Astrocyte of the cerebellum (primary cell): ENCODE results near the gene TNFSF11.

ENCODE experiments used
- DNase-seq: peaks from one replicate; pipeline ENCODE4 v3.0.0-alpha.2; 2011; ENCODE audit warnings: low read depth
- H3K4me3 ChIP-seq: 2 replicates; pipeline ENCODE4 v1.5.1; 2011; ENCODE audit warnings: mild to moderate bottlenecking, low read depth, low read length, moderate library complexity
- in situ Hi-C: cut with HindIII; loops from 2 replicates; pipeline ENCODE4 v1.10.0; 2017; ENCODE audit warnings: low sequenced_read_pairs
- TF ChIP-seq, protein P1 (sequence below): IDR thresholded peaks from 2 replicates; pipeline ENCODE4 v1.5.1; 2012; ENCODE audit warnings: low read length, low read depth, moderate library complexity, mild to moderate bottlenecking; ENCODE audit errors: missing control alignments

The TNFSF11 gene

DNA sequence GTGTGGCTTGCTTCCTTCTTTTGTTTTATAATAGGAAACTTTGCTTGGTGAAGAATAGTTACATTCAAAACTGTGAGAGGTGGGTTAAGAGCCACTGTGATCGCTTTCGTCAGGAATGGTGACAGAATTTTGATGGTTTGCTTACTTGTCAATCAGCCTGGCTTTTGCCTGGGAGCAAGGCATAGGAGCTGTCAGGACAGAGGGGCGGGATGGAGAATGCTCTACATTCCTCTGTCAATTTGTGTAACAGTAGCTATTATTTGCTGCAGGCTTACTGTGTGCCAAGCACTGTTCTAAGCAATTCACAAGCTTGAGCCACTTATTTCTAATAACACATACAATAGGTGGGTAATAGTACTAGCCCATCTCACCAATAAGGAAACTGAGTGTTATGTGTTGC, 28.1 kb upstream of the TNFSF11 start:
- TF ChIP-seq, protein P1, sequence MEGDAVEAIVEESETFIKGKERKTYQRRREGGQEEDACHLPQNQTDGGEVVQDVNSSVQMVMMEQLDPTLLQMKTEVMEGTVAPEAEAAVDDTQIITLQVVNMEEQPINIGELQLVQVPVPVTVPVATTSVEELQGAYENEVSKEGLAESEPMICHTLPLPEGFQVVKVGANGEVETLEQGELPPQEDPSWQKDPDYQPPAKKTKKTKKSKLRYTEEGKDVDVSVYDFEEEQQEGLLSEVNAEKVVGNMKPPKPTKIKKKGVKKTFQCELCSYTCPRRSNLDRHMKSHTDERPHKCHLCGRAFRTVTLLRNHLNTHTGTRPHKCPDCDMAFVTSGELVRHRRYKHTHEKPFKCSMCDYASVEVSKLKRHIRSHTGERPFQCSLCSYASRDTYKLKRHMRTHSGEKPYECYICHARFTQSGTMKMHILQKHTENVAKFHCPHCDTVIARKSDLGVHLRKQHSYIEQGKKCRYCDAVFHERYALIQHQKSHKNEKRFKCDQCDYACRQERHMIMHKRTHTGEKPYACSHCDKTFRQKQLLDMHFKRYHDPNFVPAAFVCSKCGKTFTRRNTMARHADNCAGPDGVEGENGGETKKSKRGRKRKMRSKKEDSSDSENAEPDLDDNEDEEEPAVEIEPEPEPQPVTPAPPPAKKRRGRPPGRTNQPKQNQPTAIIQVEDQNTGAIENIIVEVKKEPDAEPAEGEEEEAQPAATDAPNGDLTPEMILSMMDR: no peak
- H3K4me3 ChIP-seq: no peak overlapping the region
- no peak for DNase-seq
- in situ Hi-C loops: no loop called here

DNA sequence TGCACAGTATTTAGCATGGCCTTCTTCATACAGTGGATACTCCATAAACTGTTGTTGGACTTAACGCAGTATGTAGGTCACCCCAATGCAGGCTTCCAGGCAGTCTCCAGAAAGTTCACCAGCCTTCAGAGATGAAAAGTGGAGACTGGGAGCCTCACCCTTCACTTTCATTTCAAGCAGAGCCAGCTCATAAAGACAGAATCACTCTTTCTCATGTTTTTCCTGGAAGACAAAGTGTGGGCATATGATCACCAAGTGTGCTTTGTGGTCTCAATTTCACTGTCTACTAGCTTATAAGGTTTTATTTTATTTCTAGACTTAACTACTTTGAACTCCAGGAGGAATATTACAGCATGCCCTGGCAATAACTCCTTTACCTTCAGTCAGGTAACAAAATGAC, 26.3 kb upstream of the TNFSF11 start:
- no peak overlapping the region for H3K4me3 ChIP-seq
- in situ Hi-C loops: no loop called here
- DNase-seq: no peak
- TF ChIP-seq, protein P1: no peak

DNA sequence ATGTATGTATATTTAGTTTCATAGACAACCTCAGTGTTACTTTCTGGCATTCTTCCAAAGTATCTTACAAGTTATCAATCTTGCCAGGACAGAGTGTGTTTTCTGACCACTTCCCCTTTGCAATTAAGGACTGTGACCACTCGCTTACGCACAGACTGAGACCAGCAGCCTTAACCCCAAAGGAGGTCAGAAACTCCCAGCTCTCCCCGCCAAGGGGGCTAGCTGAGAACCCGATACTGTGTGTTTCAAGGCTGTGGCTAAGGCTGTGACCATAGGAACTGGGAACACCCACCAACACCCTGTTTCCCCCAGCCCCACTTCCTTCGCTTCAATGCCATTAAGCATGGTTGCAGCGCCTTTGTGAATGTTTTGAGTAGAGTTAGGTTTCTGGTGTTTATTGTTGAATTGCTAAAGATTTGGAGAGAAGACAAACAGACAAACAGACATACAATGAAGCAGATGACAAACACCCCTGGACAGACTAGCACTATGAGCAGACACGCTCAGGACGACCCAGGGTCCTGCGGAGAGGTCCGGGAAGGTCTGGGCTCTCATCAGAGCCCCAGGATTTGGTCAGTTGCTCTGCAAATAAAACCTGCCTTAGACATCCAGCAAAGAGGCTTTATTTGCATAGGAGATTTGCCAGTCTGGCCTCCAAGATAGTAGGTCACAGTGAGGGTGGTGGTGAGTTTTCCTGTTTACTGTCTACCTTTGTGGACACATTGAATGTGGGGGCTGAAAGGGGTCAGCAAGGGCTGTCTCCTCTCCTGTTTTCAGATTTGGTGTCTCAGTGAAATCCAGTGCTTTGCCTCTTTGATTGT, 25.0 kb upstream of the TNFSF11 start:
- in situ Hi-C loops: no loop called here
- H3K4me3 ChIP-seq: no peak overlapping the region
- peak; percentile 61 for DNase-seq
- TF ChIP-seq, protein P1: no peak

DNA sequence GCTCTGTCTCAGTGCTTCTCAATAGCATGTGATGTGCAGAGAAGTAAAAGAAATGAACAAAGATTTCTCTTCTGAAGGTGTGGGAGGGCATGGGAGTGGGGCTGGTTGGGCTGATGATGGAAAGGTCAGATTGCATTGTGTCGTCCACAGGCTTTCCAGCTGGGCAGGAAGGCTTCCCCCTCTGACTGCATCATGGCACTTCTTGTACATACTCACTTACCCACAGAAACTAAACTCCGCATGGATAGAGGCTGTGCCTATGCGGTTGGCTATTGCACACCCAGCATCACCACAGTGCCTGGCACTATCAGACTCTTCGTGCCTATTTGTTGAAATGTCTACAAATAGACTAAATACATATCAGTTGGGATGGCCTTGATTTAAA, 24.4 kb upstream of the TNFSF11 start:
- in situ Hi-C loops: no loop called here
- no peak for DNase-seq
- TF ChIP-seq, protein P1: no peak
- no peak overlapping the region for H3K4me3 ChIP-seq

DNA sequence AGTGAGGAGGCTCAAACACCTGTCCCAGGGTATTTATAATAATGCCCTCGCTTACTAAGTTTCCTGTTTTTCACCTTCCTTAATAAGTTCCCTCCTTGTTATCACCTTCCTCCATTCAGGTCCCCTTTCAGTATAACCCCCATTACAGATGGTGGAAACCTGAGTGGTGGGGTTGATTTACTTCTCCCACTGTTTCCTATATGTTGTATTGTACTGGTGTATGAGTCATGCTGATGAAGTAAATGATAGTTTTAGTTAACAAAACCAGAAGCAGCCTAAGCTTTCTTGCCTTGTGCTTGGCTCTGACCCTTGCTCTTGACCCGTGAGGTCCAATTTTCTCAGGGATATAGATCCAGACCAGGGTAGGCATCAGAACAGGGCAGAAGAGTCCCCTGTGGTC, 22.3 kb upstream of the TNFSF11 start:
- no peak for DNase-seq
- no peak overlapping the region for H3K4me3 ChIP-seq
- TF ChIP-seq, protein P1: no peak
- in situ Hi-C loops: no loop called here

DNA sequence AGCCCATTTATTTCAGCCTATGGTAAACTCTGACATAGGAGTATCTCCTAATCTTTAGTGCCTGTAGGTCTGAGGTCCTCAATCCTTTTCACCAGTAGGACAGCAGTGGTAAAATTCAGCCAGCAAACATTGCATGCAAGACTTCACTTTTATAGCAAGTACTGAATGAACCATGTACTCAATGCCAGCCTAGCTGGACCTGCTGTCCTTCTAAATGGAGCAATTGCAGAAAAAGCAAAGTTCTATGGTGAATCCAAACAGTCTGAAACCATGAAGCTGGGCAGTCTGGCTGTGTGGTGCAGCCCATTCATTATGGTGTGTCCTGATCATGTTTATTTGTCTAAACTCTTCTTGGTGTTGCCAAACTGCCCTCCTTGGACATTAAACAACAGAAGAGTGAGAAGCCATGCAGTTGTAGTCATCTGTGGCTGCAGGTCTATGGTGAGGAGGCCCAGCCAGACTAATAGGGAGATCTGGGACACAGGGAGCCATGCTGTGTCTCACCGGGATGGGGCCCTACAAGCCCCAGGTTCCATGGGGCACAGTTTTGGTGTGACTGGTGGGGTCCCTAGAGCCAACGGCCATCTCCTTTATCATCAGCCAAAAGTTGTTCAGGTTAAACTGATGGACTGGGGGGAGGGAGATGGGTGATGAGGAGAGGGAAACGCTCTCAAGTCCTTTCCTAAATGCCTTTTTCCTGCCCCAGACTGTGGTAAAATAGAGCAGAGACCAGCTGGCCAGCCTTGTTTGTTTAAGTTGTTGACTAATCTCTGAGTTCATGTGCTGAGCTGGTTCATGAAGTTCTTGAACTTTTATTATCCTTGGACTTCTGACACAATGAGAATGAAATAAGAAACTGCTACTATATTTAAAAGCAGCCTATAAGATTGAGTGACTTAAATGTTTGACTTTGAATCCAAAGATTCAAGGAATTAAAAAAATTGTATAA, 20.6 kb upstream of the TNFSF11 start:
- no peak overlapping the region for H3K4me3 ChIP-seq
- in situ Hi-C loops: no loop called here
- TF ChIP-seq, protein P1: no peak
- peak; percentile 34 for DNase-seq
